GM18858 (cell line): ENCODE measurements around the gene KCNC1.

Experiments used
- ATAC-seq: cut with Tn5 transposase; IDR thresholded peaks from one replicate; pipeline ENCODE4 v1.9.1; 2021; ENCODE audit not compliant: unreplicated experiment

KCNC1 gene

DNA sequence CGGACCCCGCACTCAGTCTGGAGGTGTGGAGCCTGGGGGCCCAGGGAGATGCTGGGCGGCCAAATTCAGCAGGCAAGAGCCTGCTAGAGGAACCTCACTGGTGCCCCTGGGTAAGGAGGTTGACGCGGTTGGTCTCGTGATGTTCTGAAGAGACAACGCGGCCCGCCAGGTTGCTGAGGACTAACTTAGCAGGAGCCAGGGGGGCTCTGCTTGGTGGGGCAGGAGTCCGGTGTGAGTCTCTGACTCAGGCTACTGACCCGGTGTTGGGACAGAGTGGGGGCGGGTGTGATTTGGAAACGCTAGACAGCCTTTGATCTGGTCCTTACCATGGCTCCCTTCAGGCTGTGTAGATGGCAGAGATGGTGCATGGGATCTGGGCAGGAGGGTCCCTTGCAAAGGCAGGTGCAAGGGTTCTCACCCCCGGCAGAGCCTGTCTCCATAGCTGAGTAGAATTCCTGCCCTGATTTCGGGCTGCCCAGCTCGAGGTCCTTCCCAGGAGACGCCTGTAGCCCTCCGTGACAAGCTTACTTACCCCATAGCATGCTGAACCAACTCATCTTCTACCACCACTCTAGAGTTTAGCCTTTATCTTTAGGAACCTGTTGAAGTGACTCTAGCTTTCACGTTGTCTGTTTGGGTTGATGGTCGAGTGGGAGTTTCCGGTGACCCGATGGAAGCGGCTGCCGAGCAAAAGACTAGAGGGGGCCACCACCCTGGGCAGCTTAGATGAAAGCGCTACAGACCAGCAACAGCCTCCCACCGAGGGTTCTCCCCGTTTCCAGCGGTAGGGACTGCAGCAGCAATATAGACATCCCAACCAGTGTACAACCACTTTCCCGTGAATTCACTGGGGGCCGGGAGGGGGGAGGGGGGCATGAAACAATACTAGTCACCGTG lies 38.4 kb downstream of the KCNC1 start:
- ATAC-seq = no peak

DNA sequence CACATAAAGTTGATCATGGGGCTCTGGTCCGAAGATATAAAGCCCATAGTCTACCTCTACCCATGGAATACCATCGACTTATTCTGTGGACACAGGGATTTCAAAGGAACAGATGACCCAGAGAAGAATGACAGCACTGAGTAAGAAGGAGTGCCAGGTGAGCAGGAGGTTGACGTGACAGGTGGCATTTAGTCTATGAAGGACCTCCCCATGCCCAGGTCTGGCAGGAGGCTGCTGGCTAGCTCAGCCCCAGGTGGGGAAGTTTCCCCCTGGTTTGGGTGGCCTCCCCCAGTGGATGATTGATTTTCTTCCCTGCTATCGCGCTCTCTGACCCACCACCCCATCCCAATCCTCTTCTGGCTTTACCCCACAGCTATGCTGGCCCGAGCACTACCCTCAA lies 39.1 kb downstream of the KCNC1 start:
- no peak for ATAC-seq

GRCh38 chr11:17774232-17775034 lies 39.9 kb downstream of the KCNC1 start:
- no peak for ATAC-seq

GRCh38 chr11:17775035-17775348 lies 40.4 kb downstream of the KCNC1 start:
- no peak for ATAC-seq

GRCh38 chr11:17775507-17776211 lies 41.1 kb downstream of the KCNC1 start:
- ATAC-seq = no peak

DNA sequence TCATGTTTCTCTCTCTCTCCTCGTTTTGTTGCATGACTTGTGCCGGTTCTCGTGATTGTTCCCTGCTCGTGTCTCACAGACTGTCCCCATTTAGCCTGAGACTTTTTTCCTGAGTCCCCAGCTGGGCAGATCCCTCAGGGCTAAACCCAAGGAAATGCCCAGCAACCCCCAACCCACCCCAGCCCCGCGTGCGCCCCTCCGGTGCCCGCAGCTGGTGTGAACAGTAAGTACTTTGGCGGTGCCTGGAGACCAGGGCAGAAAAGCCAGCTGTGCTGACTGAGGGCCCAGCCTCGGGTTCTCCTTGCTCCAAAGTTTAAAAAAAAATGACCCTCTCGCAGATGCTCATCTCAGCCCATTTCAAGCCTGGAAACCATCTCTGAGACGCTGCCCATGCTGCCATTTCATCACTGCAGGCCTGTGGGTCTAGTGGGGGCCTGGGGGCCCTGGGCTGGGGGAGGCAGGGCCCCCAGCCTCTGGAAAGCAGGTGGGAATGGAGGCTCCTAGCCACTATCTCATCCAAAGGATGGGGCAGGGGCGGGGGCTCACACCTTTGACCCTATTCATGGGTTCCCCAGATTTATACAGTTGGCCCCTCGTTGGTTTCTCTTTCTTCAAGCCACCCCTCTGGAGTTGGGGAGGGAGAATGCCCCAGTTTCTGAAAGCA lies 41.8 kb downstream of the KCNC1 start:
- no peak for ATAC-seq

DNA sequence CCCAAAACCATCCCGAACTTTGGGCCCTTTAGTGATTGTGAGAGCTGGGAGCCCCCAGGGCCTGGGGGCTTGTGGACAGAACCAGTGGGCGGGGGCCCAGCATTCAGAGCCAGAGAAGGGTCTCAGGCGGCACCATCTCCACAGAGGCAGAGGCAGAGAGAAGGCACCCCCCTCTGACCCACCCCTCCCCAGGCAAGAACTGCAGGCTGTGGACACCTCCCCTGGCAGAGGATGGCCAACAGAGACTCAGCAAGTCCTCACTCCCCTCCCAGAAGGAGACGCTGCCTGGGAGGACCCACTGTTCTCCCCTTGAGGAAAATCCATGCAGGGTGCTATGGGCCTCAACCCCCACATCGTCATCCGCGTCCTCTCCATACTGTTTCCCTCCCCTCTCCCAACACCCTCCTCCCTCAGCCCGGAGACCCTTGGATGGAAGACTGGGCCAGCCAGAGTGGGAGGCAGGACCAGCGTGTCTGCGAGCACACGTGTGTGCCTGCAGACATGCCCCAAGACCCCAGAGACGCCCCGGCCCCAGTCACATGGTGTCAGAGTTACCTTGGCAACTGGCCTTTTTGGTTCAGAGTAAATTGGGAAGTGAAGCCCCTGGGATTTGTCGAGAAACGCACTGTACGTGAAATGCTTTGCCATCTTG lies 42.6 kb downstream of the KCNC1 start:
- ATAC-seq = no peak

DNA sequence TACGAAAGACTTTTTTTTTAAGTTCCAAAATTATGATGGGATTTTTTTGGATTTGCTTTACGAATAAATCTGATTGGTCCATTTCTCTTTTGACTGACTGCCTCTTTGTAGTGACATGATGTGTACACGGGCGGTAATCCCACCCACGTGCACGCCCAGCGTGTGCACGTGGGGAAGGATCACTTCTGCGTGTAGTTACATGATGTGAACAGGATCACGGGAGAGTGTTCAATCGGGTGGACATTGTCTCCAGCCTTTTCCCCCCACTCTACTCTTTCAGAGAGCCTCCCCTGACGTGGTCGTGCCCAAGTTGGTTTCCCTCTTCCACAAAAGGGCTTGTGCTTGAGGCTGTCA lies 43.1 kb downstream of the KCNC1 start:
- no peak for ATAC-seq

- ATAC-seq = no peak
Measured at GRCh38 chr11:17778352-17778751, 43.8 kb downstream of the KCNC1 start.

GRCh38 chr11:17778956-17779860 lies 44.6 kb downstream of the KCNC1 start:
- ATAC-seq = no peak

DNA sequence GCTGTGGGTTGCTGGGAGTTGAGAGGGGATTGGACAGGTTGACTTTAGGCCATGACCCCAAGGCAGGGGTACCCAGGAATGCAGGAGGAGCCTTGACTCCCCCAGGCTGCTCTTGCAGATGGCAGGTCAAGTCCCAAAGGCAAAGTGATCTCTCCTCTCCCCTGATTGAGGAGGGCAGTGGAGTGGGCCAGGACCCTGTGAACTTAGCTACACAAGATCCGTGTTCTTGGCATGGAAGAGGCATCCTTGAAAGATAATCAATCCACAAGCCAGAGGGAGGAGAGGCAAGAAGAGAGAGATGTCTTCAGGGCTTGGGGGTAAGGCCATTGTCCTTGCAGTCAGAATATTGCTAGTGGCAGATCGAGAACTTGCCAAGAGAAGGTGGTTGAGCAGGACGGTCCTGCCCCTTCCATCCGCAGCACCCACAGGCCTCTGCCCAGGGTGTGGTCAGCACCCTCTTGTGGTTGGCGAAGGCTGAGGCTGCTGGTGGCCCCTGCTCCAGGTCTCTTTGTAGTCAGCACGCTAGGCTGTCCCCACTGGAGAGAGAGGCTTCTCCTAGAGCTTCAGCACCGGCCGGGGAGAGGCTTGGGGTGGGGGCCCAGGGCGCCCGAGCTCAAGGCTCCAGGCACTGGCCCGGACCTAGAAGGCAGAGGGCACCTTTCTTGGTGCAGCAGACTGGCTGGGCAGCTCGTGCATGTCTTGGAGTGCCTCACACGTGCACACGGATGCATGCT lies 45.4 kb downstream of the KCNC1 start:
- ATAC-seq = no peak

GRCh38 chr11:17780668-17781067 lies 46.1 kb downstream of the KCNC1 start:
- no peak for ATAC-seq

DNA sequence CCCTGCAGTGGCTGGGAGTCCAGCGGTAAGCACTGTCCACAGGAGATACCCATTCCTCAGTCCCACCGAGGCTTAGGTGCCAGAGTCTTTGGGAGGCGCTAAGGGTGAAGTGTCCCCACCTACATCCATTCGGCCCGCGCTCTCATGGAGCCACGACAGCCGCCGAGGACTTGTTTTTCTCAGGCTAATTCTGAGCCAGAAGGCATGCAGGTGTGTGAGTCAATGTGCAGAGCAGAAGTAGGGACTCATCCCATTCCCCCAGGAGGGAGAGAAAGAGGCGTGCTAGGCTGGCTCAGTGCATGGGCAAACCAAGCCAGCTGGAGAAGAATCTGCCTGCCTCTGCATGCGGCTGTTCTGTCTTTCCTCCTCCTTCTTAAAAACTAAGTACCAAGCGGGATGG lies 46.6 kb downstream of the KCNC1 start:
- no peak for ATAC-seq

DNA sequence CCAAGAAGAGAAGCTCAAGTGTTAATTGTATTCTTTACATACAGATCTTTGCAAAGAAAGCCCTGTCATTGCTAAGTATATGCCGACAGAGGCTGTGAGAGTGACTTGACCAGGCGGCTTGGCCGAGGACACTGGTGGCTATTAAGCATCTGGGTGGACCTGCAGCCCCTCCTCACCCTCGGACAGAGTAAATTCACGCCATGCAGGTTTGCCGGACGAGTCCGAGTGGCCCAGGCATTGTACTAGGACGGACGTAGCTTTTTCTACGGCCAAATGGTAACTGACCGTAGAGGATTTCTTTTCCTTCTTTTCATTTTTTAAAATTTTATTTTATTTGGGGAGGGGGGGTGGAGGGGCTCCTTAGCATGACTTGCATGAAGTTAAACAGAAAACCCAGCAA lies 47.0 kb downstream of the KCNC1 start:
- ATAC-seq = no peak

DNA sequence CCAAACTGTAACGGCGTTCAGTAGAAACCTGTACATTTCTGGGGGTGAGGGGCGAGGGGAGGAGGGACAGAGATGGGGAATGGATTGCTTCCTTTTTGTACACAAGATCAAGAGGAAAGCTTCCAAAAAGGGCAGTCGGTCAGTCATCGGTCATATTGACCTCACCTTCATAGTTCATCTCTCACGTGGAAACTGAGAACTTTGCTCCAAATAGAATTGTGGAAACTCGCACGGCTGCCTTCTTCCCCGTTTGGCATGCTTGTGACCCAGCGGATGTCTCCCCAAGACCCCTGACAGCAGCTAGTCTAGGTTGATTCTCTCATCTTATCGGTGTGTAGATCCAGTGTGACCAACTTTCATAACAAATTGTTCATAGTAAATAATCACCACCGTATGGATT lies 47.6 kb downstream of the KCNC1 start:
- no peak for ATAC-seq

GRCh38 chr11:17782603-17783337 lies 48.2 kb downstream of the KCNC1 start:
- ATAC-seq = no peak

DNA sequence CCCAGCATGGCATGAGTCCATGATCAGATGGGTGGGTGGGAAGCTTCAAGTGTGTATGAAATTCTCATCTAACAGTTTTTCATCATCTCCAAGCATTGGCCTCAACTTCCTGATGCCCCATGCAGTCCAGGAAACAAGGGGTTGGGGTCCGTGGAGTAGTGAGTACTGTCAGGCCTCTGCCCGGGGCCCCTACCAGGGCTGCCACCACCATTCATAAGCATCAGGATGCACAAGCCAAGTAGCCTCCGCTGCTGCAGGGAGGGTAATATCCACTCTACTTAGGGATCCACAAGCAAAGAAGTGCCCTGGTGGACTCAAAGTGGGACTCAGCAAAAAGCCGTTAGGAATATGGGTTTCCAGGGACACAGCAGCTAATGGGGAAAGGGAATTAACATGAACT lies 49.3 kb downstream of the KCNC1 start:
- no peak for ATAC-seq

DNA sequence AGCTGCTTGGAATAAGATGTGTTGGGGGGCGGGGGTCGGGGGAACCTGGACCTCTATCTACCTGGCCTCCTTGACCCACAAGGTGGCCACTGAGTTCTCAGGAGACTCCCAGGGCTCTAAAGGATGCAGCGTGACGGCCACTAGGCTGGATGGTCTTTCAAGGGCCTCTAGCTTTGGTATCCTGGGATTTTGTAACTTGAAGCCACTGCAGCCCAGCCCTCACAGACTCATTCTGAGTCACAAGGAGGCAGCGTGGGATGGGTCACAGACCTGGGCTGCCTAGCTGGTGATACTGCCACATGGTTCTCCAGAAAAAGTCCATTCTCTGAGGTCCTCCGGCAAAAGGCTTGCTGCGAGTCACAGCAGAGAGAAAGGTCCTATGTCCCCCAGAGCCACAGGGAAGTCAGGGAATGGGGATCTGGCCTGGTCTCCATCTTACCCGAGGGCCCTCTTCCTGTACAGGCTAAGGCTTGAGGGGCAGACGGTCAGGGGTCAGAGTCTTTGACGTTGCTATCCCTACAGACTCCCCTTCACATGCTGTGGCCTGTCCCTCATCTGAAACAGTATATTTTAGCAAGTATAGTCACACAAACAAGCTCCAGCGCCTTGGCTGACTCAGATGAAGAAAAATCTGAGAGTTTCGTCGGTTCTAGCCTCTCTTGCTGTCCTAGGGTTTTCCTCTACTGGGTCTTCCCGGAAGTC lies 52.4 kb downstream of the KCNC1 start:
- no peak for ATAC-seq
